ENCODE measurements around the gene SERPINA7. TPM values are rescaled to one million over a fixed set of nuclear protein-coding genes. Genes with fewer than 3 reads are reported as not detected.

The SERPINA7 gene, protein sequence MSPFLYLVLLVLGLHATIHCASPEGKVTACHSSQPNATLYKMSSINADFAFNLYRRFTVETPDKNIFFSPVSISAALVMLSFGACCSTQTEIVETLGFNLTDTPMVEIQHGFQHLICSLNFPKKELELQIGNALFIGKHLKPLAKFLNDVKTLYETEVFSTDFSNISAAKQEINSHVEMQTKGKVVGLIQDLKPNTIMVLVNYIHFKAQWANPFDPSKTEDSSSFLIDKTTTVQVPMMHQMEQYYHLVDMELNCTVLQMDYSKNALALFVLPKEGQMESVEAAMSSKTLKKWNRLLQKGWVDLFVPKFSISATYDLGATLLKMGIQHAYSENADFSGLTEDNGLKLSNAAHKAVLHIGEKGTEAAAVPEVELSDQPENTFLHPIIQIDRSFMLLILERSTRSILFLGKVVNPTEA
- not detected in 2 replicates for total RNA-seq (ENCODE audit: low replicate concordance)

DNA sequence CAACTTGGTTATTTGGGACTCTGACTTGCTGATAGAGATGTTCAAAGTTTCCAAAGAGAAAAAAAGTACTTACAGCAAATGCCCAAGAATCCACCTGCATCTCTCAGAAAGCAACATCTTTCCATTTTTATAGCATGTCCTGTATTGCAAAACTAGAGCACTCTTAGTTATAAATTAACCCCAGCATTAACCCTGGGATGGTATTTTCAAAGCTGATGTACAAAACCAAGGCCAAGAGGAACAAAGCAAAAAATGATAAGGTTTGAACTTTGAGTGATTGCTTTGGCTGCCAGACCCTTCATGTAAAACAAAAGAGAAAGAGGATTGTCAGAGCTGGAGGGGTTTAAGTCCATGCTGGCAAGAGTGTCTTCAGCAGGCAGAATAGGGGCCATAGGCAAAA lies at the start of gene SERPINA7:
Gene SERPINA7 (minus strand): TSS at position 103 of the 400 bp plus-strand sequence. CDS start 1,669 bp downstream, outside the sequence.
- H4K20me1 ChIP-seq (ENCODE audit: low read depth), result no peaks in the 10 kb centered on the region
- H3K36me3 Mint-ChIP-seq, result no peaks in the 10 kb centered on the region
- no peaks in the 10 kb centered on the region for H3K79me2 ChIP-seq (ENCODE audit: low read depth)
- H3K4me3 Mint-ChIP-seq, result no peak within 1 kb of the TSS
- H3K9me3 Mint-ChIP-seq, result no peaks in the 10 kb centered on the region
- no peaks in the 10 kb centered on the region for H3K27me3 ChIP-seq
- no peak within 1 kb of the TSS for H3K4me3 ChIP-seq
- peaks cover 5% of the 10 kb centered on the region for H3K27me3 Mint-ChIP-seq (ENCODE audit: insufficient read depth, low read depth)
- no peak within 1 kb of the TSS for H3K27ac ChIP-seq
- peaks cover 2% of the 10 kb centered on the region for H3K4me1 ChIP-seq
- no peak within 1 kb of the TSS for H3K4me2 ChIP-seq
- H2AFZ ChIP-seq (replicated peaks), result no peak within 1 kb of the TSS
- no peak within 1 kb of the TSS for H3K9ac ChIP-seq
- TF ChIP-seq EZH2phosphoT487 (IDR thresholded peaks at IDR 0.05), result no peak
- no peak for TF ChIP-seq EZH2 (IDR thresholded peaks at IDR 0.05)
- no peak for DNase-seq (ENCODE audit: low spot score)
- no peaks in the 10 kb centered on the region for H3K36me3 ChIP-seq
- H3K27ac Mint-ChIP-seq, result no peak within 1 kb of the TSS
- H3K9me3 ChIP-seq (ENCODE audit: low read depth), result no peaks in the 10 kb centered on the region
- no peaks in the 10 kb centered on the region for H3F3A ChIP-seq (ENCODE audit: low read depth)
- no peaks in the 10 kb centered on the region for H3K4me1 Mint-ChIP-seq

DNA sequence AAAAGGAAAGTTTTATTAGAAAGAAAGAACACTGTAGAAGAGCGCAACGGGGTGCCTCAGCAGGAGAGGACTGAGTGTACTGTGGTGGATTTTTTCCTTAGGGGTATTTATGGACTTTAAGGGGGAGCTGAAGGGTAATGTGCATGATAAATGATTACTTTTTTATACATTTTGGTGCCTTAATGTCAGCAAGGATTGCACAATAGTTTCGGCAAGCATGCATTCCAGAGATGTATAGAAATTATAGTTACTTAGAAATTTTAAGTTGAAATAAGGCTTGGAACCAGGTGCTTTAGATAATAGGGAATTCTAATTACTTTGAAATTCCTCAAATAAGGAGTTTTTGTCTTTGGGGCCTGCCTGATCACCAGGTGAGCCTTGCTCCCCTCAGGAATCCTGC lies 30.5 kb upstream of the SERPINA7 start:
- DNase-seq (ENCODE audit: low spot score), result no peak
- H3K4me2 ChIP-seq, result no peak overlapping the region
- H3K36me3 ChIP-seq, result no peaks in the 10 kb centered on the region
- Mint-ChIP-seq H3K27me3 (ENCODE audit: insufficient read depth, low read depth) (peaks cover 2% of the 10 kb centered on the region), H3K36me3 (no peaks in the 10 kb centered on the region), H3K9me3 (no peaks in the 10 kb centered on the region), H3K27ac (no peak overlapping the region), H3K4me1 (no peaks in the 10 kb centered on the region), H3K4me3 (no peak overlapping the region)
- H3K27me3 ChIP-seq, result no peaks in the 10 kb centered on the region
- H3K79me2 ChIP-seq (ENCODE audit: low read depth), result no peaks in the 10 kb centered on the region
- H2AFZ ChIP-seq (replicated peaks), result no peak overlapping the region
- TF ChIP-seq, protein P1, sequence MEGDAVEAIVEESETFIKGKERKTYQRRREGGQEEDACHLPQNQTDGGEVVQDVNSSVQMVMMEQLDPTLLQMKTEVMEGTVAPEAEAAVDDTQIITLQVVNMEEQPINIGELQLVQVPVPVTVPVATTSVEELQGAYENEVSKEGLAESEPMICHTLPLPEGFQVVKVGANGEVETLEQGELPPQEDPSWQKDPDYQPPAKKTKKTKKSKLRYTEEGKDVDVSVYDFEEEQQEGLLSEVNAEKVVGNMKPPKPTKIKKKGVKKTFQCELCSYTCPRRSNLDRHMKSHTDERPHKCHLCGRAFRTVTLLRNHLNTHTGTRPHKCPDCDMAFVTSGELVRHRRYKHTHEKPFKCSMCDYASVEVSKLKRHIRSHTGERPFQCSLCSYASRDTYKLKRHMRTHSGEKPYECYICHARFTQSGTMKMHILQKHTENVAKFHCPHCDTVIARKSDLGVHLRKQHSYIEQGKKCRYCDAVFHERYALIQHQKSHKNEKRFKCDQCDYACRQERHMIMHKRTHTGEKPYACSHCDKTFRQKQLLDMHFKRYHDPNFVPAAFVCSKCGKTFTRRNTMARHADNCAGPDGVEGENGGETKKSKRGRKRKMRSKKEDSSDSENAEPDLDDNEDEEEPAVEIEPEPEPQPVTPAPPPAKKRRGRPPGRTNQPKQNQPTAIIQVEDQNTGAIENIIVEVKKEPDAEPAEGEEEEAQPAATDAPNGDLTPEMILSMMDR (IDR thresholded peaks at IDR 0.05), result no peak
- TF ChIP-seq EZH2phosphoT487 (IDR thresholded peaks at IDR 0.05) (no peak), EZH2 (IDR thresholded peaks at IDR 0.05) (no peak)
- no peak overlapping the region for H3K4me3 ChIP-seq
- no peaks in the 10 kb centered on the region for H4K20me1 ChIP-seq (ENCODE audit: low read depth)
- no peaks in the 10 kb centered on the region for H3F3A ChIP-seq (ENCODE audit: low read depth)
- no peak overlapping the region for H3K27ac ChIP-seq
- H3K9me3 ChIP-seq (ENCODE audit: low read depth), result peaks cover 4% of the 10 kb centered on the region
- H3K9ac ChIP-seq, result no peak overlapping the region
- H3K4me1 ChIP-seq, result no peaks in the 10 kb centered on the region

DNA sequence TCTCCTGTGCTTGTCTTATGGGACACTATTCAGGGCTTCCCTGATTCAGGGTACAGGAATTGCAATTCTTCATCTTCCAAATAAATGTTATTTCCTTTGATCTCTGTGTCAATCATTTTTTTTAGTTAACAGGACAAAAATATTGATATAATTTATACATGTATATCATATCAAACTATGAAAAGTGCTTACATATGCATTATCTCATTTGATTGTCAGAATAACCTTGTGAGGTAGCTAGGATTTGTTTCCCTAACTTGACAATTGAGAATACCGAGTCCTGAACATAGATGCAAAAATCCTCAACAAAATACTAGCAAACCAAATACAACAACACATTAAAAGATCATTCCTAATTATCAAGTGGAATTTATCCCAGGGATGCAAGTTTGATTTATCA lies 11.5 kb upstream of the SERPINA7 start:
- Histone ChIP-seq H3K27me3 (no peaks in the 10 kb centered on the region), H3F3A (ENCODE audit: low read depth) (no peaks in the 10 kb centered on the region), H3K9me3 (ENCODE audit: low read depth) (peaks cover 3% of the 10 kb centered on the region), H3K27ac (no peak overlapping the region), H3K79me2 (ENCODE audit: low read depth) (no peaks in the 10 kb centered on the region), H3K4me1 (no peaks in the 10 kb centered on the region), H2AFZ (replicated peaks) (no peak overlapping the region), H3K36me3 (no peaks in the 10 kb centered on the region), H4K20me1 (ENCODE audit: low read depth) (no peaks in the 10 kb centered on the region), H3K4me3 (no peak overlapping the region), H3K9ac (no peak overlapping the region), H3K4me2 (no peak overlapping the region)
- Mint-ChIP-seq H3K36me3 (no peaks in the 10 kb centered on the region), H3K27me3 (ENCODE audit: insufficient read depth, low read depth) (peaks cover 2% of the 10 kb centered on the region), H3K4me1 (no peaks in the 10 kb centered on the region), H3K9me3 (peaks cover 8% of the 10 kb centered on the region), H3K4me3 (no peak overlapping the region), H3K27ac (no peak overlapping the region)
- TF ChIP-seq, protein P1 (IDR thresholded peaks at IDR 0.05), result no peak
- TF ChIP-seq EZH2phosphoT487 (IDR thresholded peaks at IDR 0.05) (no peak), EZH2 (IDR thresholded peaks at IDR 0.05) (no peak)
- no peak for DNase-seq (ENCODE audit: low spot score)

DNA sequence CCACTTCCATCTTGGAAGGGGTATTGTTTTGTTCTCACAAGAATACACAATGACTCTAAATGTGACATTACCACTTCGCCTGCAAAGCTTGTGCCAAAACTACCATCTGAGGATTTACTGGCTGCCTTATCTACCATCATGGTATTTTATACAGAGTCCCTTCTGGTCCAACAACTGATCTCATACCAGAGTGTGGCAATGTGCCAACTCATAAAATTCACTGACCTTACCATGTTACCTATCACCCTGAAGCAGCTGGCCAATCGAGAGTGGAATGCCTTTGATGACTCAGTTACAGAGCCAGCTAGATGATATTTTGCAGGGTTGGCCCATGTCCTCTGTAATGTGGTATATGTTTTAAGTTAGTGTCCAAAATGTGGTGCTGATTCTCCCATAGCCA lies 3.8 kb upstream of the SERPINA7 start:
- no peak overlapping the region for H3K4me2 ChIP-seq
- H3K9me3 Mint-ChIP-seq, result no peaks in the 10 kb centered on the region

More for the DNA sequence above, 3.8 kb upstream of the SERPINA7 start:
- H3K36me3 Mint-ChIP-seq, result no peaks in the 10 kb centered on the region
- Histone ChIP-seq H3K27me3 (no peaks in the 10 kb centered on the region), H3K36me3 (no peaks in the 10 kb centered on the region), H3K9ac (no peak overlapping the region), H3K4me3 (no peak overlapping the region), H2AFZ (replicated peaks) (no peak overlapping the region), H3F3A (ENCODE audit: low read depth) (no peaks in the 10 kb centered on the region), H3K79me2 (ENCODE audit: low read depth) (no peaks in the 10 kb centered on the region), H3K4me1 (peaks cover 5% of the 10 kb centered on the region), H3K9me3 (ENCODE audit: low read depth) (no peaks in the 10 kb centered on the region), H4K20me1 (ENCODE audit: low read depth) (no peaks in the 10 kb centered on the region), H3K27ac (no peak overlapping the region)
- no peak overlapping the region for H3K27ac Mint-ChIP-seq
- TF ChIP-seq, protein P1 (IDR thresholded peaks at IDR 0.05), result no peak
- TF ChIP-seq EZH2phosphoT487 (IDR thresholded peaks at IDR 0.05), result no peak
- no peak for TF ChIP-seq EZH2 (IDR thresholded peaks at IDR 0.05)
- H3K27me3 Mint-ChIP-seq (ENCODE audit: insufficient read depth, low read depth), result peaks cover 3% of the 10 kb centered on the region
- no peak for DNase-seq (ENCODE audit: low spot score)
- no peak overlapping the region for H3K4me3 Mint-ChIP-seq
- H3K4me1 Mint-ChIP-seq, result no peaks in the 10 kb centered on the region

Measured in neural progenitor cell (in vitro differentiated cells).